Measurements from ENCODE around the gene ZNF70.

ZNF70 gene

DNA sequence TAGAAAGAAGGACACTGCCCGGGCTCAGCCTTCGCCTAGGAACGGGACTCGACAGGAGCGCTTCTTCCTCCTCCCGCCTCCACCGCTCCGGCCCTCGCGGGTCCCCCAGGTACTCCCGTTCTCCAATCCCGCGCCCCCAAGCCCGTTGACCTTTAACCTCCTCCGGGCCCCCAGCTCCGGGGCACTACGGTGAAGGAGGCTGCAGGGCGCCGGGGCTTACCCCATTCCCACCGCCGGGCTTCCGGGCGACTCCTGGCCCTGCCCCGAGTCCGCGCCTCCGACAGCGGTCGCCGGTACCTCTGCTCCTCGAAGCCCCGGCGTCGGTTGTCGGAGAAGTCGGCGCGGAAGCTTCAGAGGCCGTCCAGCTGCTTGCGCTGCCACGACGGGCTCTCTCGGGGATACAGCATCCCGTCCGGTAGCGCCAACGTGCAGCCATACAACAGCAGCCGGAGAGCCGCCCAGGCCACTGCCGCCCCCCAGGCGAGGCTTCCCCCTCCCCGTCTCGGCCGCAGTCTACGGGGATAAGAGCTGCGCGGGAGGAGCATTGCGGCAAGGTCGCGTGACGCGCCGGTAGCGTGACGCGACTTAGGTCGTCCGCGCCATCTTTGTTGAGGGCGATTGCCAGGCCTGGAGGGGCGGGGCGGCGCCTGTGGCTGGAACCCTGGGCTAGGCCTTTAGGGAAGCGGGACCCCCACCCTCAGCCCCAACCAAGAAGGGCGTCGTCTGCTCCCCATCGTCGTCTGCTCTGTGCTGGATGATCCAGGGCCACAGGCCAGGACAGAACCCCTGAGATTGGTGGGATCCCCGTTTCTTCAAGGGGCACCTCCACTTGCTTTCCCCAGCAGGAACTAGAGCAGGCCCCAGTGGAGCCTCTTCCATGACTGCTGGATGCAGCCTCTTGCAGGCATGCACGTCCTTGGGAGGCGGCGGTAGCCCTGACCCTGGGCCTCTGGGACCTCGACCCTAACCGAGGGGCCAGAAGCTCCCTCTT lies 33.8 kb downstream of the ZNF70 start:
- DNase-seq: peak; percentile 88 to 95 (median 92)

DNA sequence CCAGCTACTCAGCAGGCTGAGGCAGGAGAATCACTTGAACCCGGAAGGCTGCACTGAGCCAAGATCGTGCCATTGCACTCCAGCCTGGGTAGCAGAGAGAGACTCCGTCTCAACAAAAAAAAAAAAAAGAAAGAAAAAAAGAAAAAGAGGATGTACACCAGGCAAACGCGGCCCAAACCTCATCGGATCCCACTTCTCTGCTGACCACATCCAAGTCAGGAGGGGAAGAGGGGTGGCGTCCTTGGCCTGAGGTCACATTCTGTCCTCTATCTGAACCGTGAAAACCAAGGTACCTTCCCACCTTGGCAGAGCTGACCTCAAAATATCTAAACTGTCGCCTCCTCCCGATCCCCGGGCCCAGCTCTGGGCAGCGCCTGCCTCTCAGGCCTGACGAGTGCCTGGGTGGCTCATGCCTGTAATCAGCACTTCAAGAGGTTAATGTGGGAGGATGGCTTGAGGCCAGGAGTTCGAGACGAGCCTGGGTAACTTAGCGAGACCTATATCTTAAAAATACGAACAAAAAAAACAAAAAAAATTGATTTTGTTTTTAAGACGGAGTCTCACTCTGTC lies 35.0 kb downstream of the ZNF70 start:
- DNase-seq: peak; percentile 65 to 76 (median 72)

DNA sequence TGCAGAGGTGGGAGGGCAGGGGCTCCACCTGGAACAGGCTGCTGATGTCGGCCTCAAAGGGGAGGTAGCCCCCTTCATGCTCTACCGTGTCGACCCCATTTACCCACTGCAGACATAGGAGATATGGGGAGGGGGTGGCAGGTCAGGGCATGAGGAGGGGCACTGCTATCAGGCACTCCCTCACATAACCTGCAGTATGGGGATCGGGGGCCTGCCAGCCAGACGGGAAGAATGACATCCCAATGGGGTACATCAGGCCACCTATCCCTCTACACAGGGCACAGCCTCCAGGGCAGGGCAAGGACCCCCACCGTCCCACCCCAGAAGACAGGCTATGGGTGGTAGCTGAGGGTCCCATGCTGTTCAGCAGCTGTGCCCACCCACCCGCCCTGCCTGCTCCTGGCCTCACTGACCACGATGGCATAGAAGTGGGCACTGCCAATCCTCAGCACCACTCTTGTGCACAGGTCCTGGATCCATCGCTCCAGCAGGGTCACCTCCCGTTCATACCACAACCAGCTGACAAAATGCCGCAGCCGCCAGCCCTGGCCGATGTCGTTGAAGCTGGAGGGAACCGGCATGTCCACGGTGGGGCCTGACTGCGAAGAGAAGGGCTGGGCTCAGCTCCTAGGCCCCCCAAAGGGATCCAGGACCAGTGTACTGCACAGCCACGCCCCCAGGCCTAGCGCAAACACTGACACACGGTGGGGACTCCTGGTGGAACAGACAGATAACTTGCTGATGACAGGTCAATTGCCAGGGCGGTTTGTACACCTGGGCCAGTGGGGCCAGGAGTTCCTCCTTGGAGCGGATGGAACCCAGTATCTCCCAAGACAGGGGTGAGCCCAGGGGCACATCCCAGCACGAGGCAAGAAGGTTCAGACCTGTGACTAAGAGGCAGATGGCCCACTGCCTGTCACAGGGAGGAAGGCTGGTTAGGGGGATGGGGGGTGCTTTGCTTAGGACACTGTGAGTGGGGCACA lies 36.0 kb downstream of the ZNF70 start:
- DNase-seq: peak in 2 of 4 experiments; percentile 15 to 26

GRCh38 chr22:23713696-23714595 lies 37.0 kb downstream of the ZNF70 start:
- no peak for DNase-seq

DNA sequence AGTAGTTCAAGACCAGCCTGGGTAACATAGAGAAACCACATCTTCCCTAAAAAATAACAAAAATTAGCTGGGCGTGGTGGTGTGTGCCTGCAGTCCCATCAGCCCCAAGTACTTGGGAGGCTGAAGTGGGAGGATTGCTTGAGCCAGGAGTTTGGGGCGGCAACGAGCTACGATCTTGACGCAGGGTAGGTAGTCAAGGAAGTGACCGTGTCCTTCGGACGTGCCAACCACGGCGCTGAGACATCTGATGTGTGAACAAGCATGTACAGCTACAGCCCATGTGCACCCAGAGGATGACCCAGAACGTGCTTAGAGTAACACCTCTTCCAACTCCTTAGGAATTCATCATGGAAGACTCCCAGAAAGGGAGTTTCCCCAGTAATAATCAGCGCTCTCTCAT lies 38.7 kb downstream of the ZNF70 start:
- DNase-seq: no peak

DNA sequence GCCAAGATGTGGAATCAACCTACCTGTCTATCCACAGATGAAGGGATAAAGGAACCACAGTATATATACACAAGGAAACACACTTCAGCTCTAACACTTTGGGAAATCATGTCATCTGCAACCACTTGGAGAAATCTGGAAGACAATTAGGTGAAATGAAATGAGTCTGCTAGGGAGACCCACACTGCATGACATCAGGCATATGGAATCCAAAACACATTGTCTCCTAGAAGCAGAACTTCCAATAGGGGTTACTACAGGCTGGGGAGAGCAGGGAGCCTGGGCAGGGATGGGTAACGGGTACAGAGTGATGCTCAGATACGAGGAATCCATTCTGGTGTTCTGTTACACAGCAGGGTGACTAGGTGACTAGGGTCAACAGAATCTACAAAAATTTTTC lies 41.8 kb downstream of the ZNF70 start:
- no peak for DNase-seq

- DNase-seq: no peak
Measured at GRCh38 chr22:23708270-23708669, 42.6 kb downstream of the ZNF70 start.

GRCh38 chr22:23705358-23705757 lies 45.6 kb downstream of the ZNF70 start:
- no peak for DNase-seq

DNA sequence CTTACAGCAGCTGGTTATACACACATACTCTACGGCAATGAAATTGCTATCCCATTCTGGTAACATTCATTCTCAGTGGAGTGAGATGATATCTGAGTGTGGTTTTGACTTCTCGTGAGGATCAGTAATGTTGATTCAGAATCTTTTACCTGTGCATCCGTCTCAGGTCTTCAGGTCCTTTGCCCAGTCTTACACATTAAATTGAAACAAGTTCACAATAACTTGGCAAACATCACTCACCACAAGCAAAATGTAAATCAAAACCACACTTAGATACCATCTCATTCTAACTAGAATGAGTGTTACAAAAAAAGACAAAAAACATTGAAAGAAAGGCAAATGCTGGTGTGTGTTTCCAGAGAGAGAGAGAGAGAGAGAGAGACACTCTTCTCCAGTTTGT lies 46.1 kb downstream of the ZNF70 start:
- DNase-seq: no peak

- DNase-seq: no peak
Measured at GRCh38 chr22:23704062-23704461, 46.9 kb downstream of the ZNF70 start.

GRCh38 chr22:23700706-23701105 lies 50.2 kb downstream of the ZNF70 start:
- no peak for DNase-seq

DNA sequence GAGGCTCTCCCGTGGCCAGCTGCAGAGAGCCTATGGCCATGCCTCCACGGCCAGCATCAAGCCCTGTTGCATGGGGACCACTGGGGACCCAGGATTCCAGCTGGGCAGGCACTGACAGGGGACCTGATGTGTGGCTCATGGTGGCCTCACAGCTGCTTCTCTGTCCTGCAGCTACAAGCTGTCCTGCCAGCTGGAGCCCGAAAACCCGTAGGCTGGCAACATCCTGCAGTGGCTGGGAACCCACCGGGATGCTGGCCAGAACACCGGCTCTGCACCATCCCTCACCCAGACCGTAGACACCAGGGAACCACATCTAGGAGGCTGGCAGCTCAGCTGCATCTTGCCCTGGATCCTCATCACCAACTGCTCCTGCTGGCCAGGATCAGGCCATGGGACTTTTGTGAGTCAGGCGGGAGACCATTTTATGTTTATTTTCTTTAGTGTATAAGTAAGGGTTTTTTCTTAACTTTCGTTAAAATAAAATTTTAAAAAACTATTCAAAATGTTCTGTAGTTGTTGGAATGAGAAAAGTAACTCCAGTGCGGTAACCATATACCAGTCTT lies 52.2 kb downstream of the ZNF70 start:
- no peak for DNase-seq

DNA sequence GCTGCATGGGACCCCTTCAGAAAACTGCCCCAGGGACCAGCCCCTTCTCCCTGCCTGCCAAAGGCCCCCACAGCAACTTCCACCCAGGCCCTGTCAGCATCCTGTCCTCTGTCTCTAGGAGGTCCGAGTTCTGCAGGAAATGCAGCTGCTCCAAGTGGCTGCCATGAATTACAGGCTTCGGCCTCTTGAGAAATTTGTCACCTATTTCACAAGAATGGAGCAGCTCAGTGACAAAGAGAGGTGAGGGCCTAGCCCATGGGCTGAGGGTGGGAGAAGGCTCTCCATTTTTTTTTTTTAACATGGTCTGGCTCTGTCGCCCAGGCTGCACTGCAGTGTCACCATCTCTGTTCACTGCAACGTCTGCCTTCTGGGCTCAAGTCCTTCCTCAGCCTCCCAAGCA lies 52.8 kb downstream of the ZNF70 start:
- no peak for DNase-seq

GRCh38 chr22:23697031-23697970 lies 53.6 kb downstream of the ZNF70 start:
- DNase-seq: no peak

GRCh38 chr22:23696326-23696851 lies 54.5 kb downstream of the ZNF70 start:
- DNase-seq: peak; percentile 62 to 77 (median 72)

- no peak for DNase-seq
Measured at GRCh38 chr22:23695571-23696325, 55.2 kb downstream of the ZNF70 start.

DNA sequence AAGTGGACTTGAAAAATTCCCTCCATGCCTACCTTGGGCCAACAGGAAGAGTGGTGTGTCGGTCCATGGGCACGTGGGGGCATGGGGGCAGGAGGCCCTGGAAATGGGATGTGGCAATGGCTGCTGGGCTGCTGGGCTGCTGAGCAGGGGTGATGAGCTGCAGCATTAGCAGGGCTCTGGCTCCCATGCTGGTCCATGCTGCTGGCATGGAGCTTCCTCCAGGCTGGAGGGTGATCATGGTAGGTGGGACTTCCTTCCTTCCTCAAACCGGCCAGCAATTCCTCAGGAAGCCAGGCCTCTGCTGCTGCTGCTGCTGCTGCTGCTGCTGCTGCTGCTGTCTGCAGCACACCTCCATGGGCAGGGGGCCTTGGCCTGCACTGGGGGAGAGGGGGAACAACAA lies 55.8 kb downstream of the ZNF70 start:
- no peak for DNase-seq

DNA sequence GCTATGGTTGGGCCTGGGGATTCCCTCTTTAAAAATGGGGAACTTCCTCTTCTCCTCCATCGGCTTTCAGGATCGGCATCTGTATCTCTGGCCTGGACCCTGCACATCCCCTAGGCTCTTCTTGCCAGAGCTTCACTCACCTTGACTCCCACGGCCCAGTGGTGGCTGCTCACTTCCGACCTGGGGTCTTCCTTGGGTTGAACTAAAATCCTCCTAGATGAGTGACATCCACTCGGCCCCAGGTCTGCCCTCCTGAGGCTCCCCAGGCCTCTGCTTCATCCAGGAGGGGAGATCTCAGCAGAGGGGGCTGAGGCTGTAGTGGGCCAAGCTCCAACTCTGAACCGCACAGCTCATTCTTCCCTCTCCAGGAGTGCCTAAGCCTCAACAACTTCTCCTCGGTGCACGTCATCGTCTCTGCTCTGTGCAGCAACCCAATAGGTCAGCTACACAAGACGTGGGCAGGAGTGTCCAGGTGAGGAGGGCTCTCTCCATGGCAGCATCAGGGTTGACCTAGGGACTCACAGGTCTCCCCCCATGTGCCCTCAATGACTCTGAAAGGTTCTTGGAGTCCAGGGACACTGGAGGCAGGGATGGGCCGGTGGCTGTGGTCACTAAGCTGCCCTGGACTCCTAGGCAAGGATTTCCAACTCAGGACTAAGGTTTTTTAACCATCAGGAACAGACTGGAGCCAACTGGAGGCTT lies 56.8 kb downstream of the ZNF70 start:
- no peak for DNase-seq

Measured in suppressor macrophage (primary cell).